GM10248 (cell line): Measurements from ENCODE around the gene FTCD.

Experiments used
- CTCF ChIA-PET: fragments of 300-600 bp; sonication (Branson Sonifier 250); formaldehyde crosslinking; extraction: SDS; loops from one replicate; lab custom pipeline; 2021; ENCODE audit warnings: antibody characterized with exemption; lab: Yijun Ruan, JAX
- POLR2A ChIA-PET: fragments of 350-650 bp; sonication (Branson Sonifier 250); formaldehyde crosslinking; extraction: SDS; loops from one replicate; lab custom pipeline; 2020; ENCODE audit warnings: antibody characterized with exemption; lab: Yijun Ruan, JAX
- DNase-seq: peaks from one replicate; pipeline ENCODE4 v3.0.0; 2012; ENCODE audit errors: extremely low spot score
- CTCF ChIP-seq: IDR thresholded peaks from 2 replicates; pipeline ENCODE4 v1.5.1; 2012; ENCODE audit warnings: mild to moderate bottlenecking, low read depth; ENCODE audit errors: extremely low read depth, missing control alignments, control extremely low read depth

The FTCD gene

GRCh38 chr21:46158666-46159300 lies 3.4 kb upstream of the FTCD start:
- no peak for TF ChIP-seq CTCF
- CTCF ChIA-PET = interaction anchor here (0.7 to 1.2 kb wide), 3 partner anchors 15 to 52 kb away, joined by 3 read pairs; no protein-coding TSS in a partner anchor
- POLR2A ChIA-PET = no interaction called here
- no peak for DNase-seq

GRCh38 chr21:46157987-46158451 lies 2.6 kb upstream of the FTCD start:
- ChIA-PET POLR2A (no interaction called here), CTCF (interaction anchor here (0.7 to 1.2 kb wide), 2 partner anchors 14 to 53 kb away, joined by 3 read pairs; no protein-coding TSS in a partner anchor)
- no peak for DNase-seq
- TF ChIP-seq CTCF = no peak

GRCh38 chr21:46157396-46157986 lies 2.1 kb upstream of the FTCD start:
- no peak for DNase-seq
- CTCF ChIA-PET = no interaction called here
- TF ChIP-seq CTCF = no peak
- POLR2A ChIA-PET = no interaction called here

- no peak for TF ChIP-seq CTCF
- POLR2A ChIA-PET = no interaction called here
- CTCF ChIA-PET = no interaction called here
- DNase-seq = no peak
Measured at GRCh38 chr21:46156678-46157077, 1.3 kb upstream of the FTCD start.

GRCh38 chr21:46156378-46156645 lies 933 bp upstream of the FTCD start:
- TF ChIP-seq CTCF = no peak
- POLR2A ChIA-PET = no interaction called here
- CTCF ChIA-PET = no interaction called here
- no peak for DNase-seq

- ChIA-PET POLR2A (no interaction called here), CTCF (interaction anchor here (0.8 to 5.3 kb wide), 3 partner anchors 9 to 20 kb away, joined by 3 to 54 read pairs (median 3); no protein-coding TSS in a partner anchor)
- no peak for TF ChIP-seq CTCF
- DNase-seq = no peak
Measured at GRCh38 chr21:46154955-46155513, 345 bp downstream of the FTCD start.
